ENCODE results near the gene BCAS3. TPM values are rescaled to one million over a fixed set of nuclear protein-coding genes. Genes with fewer than 3 reads are reported as not detected.

Gene BCAS3
- total RNA-seq, 2 experiments from 2014 or later, result 20.1 to 31.8 TPM

DNA sequence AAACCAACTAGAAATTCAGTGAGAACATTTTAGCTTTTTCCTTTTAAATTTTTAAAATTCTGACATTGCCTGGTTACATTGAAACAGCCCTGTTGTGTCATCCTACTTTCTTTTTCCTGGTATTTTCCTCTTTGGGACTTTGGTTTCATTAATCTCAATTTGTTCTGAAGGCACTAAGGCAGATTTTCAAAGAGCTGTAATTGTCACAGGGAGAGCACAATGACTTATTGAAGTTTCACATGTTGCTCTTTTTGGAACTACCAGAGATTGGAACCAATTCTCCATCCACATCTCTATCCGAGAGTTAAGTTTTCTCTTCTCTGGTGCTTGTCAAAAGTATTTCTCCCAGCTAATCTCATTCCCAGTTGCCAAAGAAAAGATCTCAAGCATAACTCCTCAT is 577.3 kb downstream of the BCAS3 start:
- no peak overlapping the region for H3K27ac Mint-ChIP-seq
- CTCF ChIA-PET, result no interaction called here

DNA sequence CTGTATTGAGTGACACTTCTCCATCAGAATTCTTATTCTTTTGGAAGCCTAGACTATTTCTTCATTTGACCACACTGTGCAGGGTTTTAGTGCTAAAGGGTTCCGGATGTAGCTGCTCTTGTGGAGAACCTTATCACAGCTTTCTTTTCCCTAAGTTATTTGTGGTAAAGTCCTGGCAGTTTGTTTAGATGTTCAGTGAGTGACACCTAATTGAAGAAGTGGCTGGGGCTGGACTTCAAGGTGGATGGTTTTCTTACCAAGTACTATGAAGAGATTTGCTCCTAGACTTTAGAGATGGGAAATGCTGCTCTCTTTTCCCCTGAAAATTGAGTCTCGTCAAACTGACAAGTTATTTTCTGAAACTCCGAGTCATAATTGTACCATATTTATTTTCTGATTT is 578.0 kb downstream of the BCAS3 start:
- H3K4me1 Mint-ChIP-seq (ENCODE audit: low read depth), result no peaks in the 10 kb centered on the region
- H3K9me3 Mint-ChIP-seq, result no peaks in the 10 kb centered on the region
- H3K9me3 ChIP-seq (ENCODE audit: control insufficient read depth in 1 of 2, insufficient read depth in 1 of 2, low read length in 2 of 2), result no peaks in the 10 kb centered on the region
- no peak overlapping the region for H3K27ac Mint-ChIP-seq
- H3K4me1 ChIP-seq (ENCODE audit: insufficient read depth, low read length), result no peaks in the 10 kb centered on the region
- ChIA-PET CTCF (no interaction called here), POLR2A (no interaction called here)
- TF ChIP-seq, protein P1, sequence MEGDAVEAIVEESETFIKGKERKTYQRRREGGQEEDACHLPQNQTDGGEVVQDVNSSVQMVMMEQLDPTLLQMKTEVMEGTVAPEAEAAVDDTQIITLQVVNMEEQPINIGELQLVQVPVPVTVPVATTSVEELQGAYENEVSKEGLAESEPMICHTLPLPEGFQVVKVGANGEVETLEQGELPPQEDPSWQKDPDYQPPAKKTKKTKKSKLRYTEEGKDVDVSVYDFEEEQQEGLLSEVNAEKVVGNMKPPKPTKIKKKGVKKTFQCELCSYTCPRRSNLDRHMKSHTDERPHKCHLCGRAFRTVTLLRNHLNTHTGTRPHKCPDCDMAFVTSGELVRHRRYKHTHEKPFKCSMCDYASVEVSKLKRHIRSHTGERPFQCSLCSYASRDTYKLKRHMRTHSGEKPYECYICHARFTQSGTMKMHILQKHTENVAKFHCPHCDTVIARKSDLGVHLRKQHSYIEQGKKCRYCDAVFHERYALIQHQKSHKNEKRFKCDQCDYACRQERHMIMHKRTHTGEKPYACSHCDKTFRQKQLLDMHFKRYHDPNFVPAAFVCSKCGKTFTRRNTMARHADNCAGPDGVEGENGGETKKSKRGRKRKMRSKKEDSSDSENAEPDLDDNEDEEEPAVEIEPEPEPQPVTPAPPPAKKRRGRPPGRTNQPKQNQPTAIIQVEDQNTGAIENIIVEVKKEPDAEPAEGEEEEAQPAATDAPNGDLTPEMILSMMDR (IDR thresholded peaks at IDR 0.05), result no peak
- no peak overlapping the region for H3K4me3 ChIP-seq (ENCODE audit: low read length)
- H3K27ac ChIP-seq (ENCODE audit: low read depth in 1 of 2, low read length in 2 of 2), result no peak overlapping the region
- DNase-seq, result no peak
- no peak for ATAC-seq (ENCODE audit: poor library complexity)
- H3K4me3 Mint-ChIP-seq, result no peak overlapping the region
- intact Hi-C loops (cut with DNase I, micrococcal nuclease), result no loop called here
- H3K36me3 ChIP-seq (ENCODE audit: insufficient read depth, low read length), result no peaks in the 10 kb centered on the region
- no peaks in the 10 kb centered on the region for H3K36me3 Mint-ChIP-seq (ENCODE audit: low read depth)
- no peaks in the 10 kb centered on the region for H3K27me3 ChIP-seq (ENCODE audit: control insufficient read depth in 1 of 2, insufficient read depth in 2 of 2, low read length in 2 of 2)
- no peaks in the 10 kb centered on the region for H3K27me3 Mint-ChIP-seq

More for the DNA sequence above, 577.3 kb downstream of the BCAS3 start:
- POLR2A ChIA-PET, result no interaction called here
- no peaks in the 10 kb centered on the region for H3K9me3 ChIP-seq (ENCODE audit: control insufficient read depth in 1 of 2, insufficient read depth in 1 of 2, low read length in 2 of 2)
- intact Hi-C loops (cut with DNase I, micrococcal nuclease), result no loop called here
- no peak overlapping the region for H3K27ac ChIP-seq (ENCODE audit: low read depth in 1 of 2, low read length in 2 of 2)
- Mint-ChIP-seq H3K27me3 (no peaks in the 10 kb centered on the region), H3K9me3 (no peaks in the 10 kb centered on the region), H3K4me1 (ENCODE audit: low read depth) (no peaks in the 10 kb centered on the region), H3K36me3 (ENCODE audit: low read depth) (no peaks in the 10 kb centered on the region), H3K4me3 (no peak overlapping the region)
- TF ChIP-seq, protein P1 (IDR thresholded peaks at IDR 0.05), result no peak
- H3K4me3 ChIP-seq (ENCODE audit: low read length), result no peak overlapping the region
- DNase-seq (no peak), ATAC-seq (ENCODE audit: poor library complexity) (no peak)
- H3K36me3 ChIP-seq (ENCODE audit: insufficient read depth, low read length), result no peaks in the 10 kb centered on the region
- H3K4me1 ChIP-seq (ENCODE audit: insufficient read depth, low read length), result no peaks in the 10 kb centered on the region
- no peaks in the 10 kb centered on the region for H3K27me3 ChIP-seq (ENCODE audit: control insufficient read depth in 1 of 2, insufficient read depth in 2 of 2, low read length in 2 of 2)

DNA sequence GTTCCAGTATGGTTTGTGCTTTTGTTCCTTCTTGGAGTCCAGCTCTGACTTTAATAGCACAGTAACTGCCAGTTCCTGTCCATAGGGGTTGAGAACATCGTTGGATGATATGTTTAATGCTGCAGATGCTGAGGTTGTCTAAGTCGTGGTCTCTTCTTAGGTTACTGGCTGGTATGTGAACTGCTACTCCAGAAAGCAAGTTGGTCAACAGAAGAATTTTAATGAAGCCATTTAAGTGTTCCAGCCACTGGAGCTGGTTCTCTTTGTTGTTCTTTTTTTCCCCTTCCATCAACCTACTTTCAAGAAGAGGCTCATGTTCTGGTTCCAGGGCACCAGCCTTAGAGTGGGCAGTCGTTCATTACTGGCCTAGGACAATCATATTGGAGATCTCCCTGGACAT is 581.7 kb downstream of the BCAS3 start:
- Mint-ChIP-seq H3K36me3 (ENCODE audit: low read depth) (no peaks in the 10 kb centered on the region), H3K27me3 (no peaks in the 10 kb centered on the region), H3K27ac (no peak overlapping the region), H3K4me3 (no peak overlapping the region), H3K4me1 (ENCODE audit: low read depth) (no peaks in the 10 kb centered on the region), H3K9me3 (no peaks in the 10 kb centered on the region)
- intact Hi-C loops (cut with DNase I, micrococcal nuclease), result no loop called here
- CTCF ChIA-PET, result no interaction called here
- H3K4me1 ChIP-seq (ENCODE audit: insufficient read depth, low read length), result no peaks in the 10 kb centered on the region
- ATAC-seq (ENCODE audit: poor library complexity) (no peak), DNase-seq (no peak)
- H3K27ac ChIP-seq (ENCODE audit: low read depth in 1 of 2, low read length in 2 of 2), result no peak overlapping the region
- no peak overlapping the region for H3K4me3 ChIP-seq (ENCODE audit: low read length)
- no peaks in the 10 kb centered on the region for H3K27me3 ChIP-seq (ENCODE audit: control insufficient read depth in 1 of 2, insufficient read depth in 2 of 2, low read length in 2 of 2)
- TF ChIP-seq, protein P1 (IDR thresholded peaks at IDR 0.05), result no peak
- POLR2A ChIA-PET, result no interaction called here
- H3K9me3 ChIP-seq (ENCODE audit: control insufficient read depth in 1 of 2, insufficient read depth in 1 of 2, low read length in 2 of 2), result no peaks in the 10 kb centered on the region
- no peaks in the 10 kb centered on the region for H3K36me3 ChIP-seq (ENCODE audit: insufficient read depth, low read length)
